PC-9 (cell line): ENCODE measurements around the gene EPS8L2. TPM values are rescaled to one million over a fixed set of nuclear protein-coding genes. Genes with fewer than 3 reads are reported as not detected.

ENCODE experiments used
- BruUV-seq: library from RNA; stranded (reverse); fragments of 400-500 nt; replicated peaks from 2 replicates; lab custom pipeline; 2021; lab: Mats Ljungman, UMichigan
- CTCF ChIA-PET: fragments of 300-600 bp; sonication (Branson Sonifier 250); formaldehyde crosslinking; loops from one replicate; lab custom pipeline; 2022; ENCODE audit warnings: antibody characterized with exemption; lab: Charles Lee
- POLR2A ChIA-PET: fragments of 300-600 bp; sonication (Branson Sonifier 250); formaldehyde crosslinking; loops from one replicate; lab custom pipeline; 2022; ENCODE audit warnings: antibody characterized with exemption; ENCODE audit not compliant: unreplicated experiment; lab: Charles Lee
- DNase-seq, 2 experiments: peaks; one replicate each; pipeline versions ENCODE4 v3.0.0 to v3.0.0-alpha.2; 2015 to 2022; ENCODE audit warnings: mixed read lengths in 1 of 2
- H2AFZ ChIP-seq: fragments of 200-600 bp; sonication (generic); 2 replicates; pipeline ENCODE4 v1.8.1; 2017; ENCODE audit warnings: antibody characterized with exemption
- H3F3A ChIP-seq: fragments of 200-600 bp; sonication (generic); 2 replicates; pipeline ENCODE4 v1.8.1; 2017; ENCODE audit warnings: antibody characterized with exemption, mild to moderate bottlenecking, low read depth; ENCODE audit not compliant: insufficient read depth
- H3K27ac ChIP-seq: fragments of 200-600 bp; sonication (generic); 2 replicates; pipeline ENCODE4 v1.6.1; 2016; ENCODE audit warnings: mixed run types
- H3K27me3 ChIP-seq: fragments of 200-600 bp; sonication (generic); 2 replicates; pipeline ENCODE4 v1.6.1; 2016; ENCODE audit warnings: low read depth, mixed run types; ENCODE audit not compliant: insufficient read depth
- H3K36me3 ChIP-seq: fragments of 200-600 bp; sonication (generic); 2 replicates; pipeline ENCODE4 v1.6.1; 2016; ENCODE audit warnings: low read depth, mixed run types
- H3K4me1 ChIP-seq: fragments of 200-600 bp; sonication (generic); replicated peaks from 2 replicates; pipeline ENCODE4 v1.6.1; 2016; ENCODE audit warnings: mixed run types; ENCODE audit not compliant: insufficient read depth
- H3K4me2 ChIP-seq: fragments of 200-600 bp; sonication (generic); 2 replicates; pipeline ENCODE4 v1.6.1; 2017; ENCODE audit warnings: mixed run types
- H3K4me3 ChIP-seq: fragments of 200-600 bp; sonication (generic); 2 replicates; pipeline ENCODE4 v1.6.1; 2016; ENCODE audit warnings: mixed run types
- H3K79me2 ChIP-seq: fragments of 200-600 bp; sonication (generic); 2 replicates; pipeline ENCODE4 v1.6.1; 2017; ENCODE audit warnings: low read depth, mixed run types
- H3K9me2 ChIP-seq: fragments of 200-600 bp; sonication (generic); 2 replicates; pipeline ENCODE4 v1.8.1; 2017; ENCODE audit warnings: mild to moderate bottlenecking; ENCODE audit not compliant: insufficient read depth
- H3K9me3 ChIP-seq: fragments of 200-600 bp; sonication (generic); 2 replicates; pipeline ENCODE4 v1.8.1; 2016; ENCODE audit warnings: low read depth; ENCODE audit not compliant: insufficient read depth
- H4K20me1 ChIP-seq: fragments of 200-600 bp; sonication (generic); 2 replicates; pipeline ENCODE4 v1.8.1; 2017; ENCODE audit not compliant: insufficient read depth
- EZH2 ChIP-seq: fragments of 200-600 bp; sonication (generic); IDR thresholded peaks from 2 replicates; pipeline ENCODE4 v1.8.0; 2017; ENCODE audit warnings: antibody characterized with exemption, low read depth
- intact Hi-C: fragments of 100-400 bp; cut with micrococcal nuclease; formaldehyde crosslinking; loops from one replicate; pipeline ENCODE4 v1.10.0; 2022; ENCODE audit not compliant: unreplicated experiment
- total RNA-seq: library from RNA; stranded (reverse); gene quantifications from 2 replicates; pipeline ENCODE4 v1.2.3, GENCODE V29; 2021
- TF ChIP-seq, protein P1 (sequence below): fragments of 200-600 bp; sonication (generic); conservative IDR thresholded peaks from 2 replicates; pipeline ENCODE4 v1.6.1; 2017; ENCODE audit warnings: mixed run types, antibody characterized with exemption, mild to moderate bottlenecking, moderate library complexity

The EPS8L2 gene
- total RNA-seq, 1 experiment from 2014 or later: 229 TPM

DNA sequence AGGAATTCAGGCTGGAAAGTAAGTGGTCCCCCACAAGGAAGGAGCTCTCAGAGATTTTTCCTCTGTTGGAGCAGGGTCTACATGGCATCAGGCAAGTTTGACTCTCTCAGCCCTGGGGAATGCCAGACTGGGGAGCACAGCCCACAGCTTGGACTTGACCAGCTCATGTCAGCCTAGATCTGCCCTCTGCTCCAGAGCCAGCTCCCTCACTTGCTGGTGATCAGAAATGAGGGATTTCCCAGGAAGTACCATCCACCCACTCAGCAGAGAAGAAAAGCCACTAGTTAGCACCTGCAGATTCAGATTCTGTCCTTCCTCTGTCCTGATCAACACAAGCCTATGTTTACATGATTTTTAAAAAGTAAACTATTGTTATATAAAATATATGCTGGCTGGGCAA, 54.2 kb downstream of the EPS8L2 start:
- peaks cover 40% of the 10 kb centered on the region for H4K20me1 ChIP-seq
- POLR2A ChIA-PET: no interaction called here
- peak overlapping the region; percentile 90; the same call in 1 of the 2 replicates for H3K27ac ChIP-seq

DNA sequence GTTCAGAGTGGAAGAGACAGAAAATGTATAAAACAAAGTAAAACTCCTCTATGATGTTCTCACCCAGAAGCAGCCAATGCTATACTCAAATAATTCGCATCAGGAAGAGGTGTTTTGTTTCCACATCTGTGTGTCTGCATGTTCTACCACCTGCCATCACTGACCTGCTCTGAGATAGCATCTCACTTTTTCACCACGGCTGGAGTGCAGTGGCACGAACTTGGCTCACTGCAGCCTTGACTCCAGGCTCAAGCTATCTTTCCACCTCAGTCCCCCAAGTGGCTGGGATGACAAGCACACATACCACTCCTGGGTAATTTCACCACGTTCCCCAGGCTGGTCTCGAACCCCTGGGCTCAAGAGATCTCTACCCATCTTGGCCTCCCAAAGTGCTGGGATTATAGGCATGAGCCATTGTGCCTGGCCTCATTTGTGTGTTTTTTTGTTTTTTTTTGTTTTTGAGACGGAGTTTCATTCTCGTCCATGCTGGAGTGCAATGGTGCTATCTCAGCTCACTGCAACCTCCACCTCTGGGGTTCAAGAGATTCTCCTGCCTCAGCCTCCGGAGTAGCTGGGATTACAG, 55.6 kb downstream of the EPS8L2 start:
- H3K27me3 ChIP-seq: no peaks in the 10 kb centered on the region
- peak overlapping the region; percentile 90 for H3K27ac ChIP-seq
- H3K4me1 ChIP-seq: peaks cover 30% of the 10 kb centered on the region
- no peak for DNase-seq
- TF ChIP-seq, protein P1, sequence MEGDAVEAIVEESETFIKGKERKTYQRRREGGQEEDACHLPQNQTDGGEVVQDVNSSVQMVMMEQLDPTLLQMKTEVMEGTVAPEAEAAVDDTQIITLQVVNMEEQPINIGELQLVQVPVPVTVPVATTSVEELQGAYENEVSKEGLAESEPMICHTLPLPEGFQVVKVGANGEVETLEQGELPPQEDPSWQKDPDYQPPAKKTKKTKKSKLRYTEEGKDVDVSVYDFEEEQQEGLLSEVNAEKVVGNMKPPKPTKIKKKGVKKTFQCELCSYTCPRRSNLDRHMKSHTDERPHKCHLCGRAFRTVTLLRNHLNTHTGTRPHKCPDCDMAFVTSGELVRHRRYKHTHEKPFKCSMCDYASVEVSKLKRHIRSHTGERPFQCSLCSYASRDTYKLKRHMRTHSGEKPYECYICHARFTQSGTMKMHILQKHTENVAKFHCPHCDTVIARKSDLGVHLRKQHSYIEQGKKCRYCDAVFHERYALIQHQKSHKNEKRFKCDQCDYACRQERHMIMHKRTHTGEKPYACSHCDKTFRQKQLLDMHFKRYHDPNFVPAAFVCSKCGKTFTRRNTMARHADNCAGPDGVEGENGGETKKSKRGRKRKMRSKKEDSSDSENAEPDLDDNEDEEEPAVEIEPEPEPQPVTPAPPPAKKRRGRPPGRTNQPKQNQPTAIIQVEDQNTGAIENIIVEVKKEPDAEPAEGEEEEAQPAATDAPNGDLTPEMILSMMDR: no peak
- no peak for TF ChIP-seq EZH2
- peaks cover 19% of the 10 kb centered on the region; the same call in 1 of the 2 replicates for H3K36me3 ChIP-seq
- H4K20me1 ChIP-seq: peaks cover 31% of the 10 kb centered on the region
- ChIA-PET POLR2A (no interaction called here), CTCF (no interaction called here)
- no peak overlapping the region for H2AFZ ChIP-seq
- no peaks in the 10 kb centered on the region for H3K9me3 ChIP-seq
- H3K79me2 ChIP-seq: peaks cover 17% of the 10 kb centered on the region
- no TSS peak for BruUV-seq
- no peaks in the 10 kb centered on the region for H3K9me2 ChIP-seq
- peaks cover 90% of the 10 kb centered on the region for H3F3A ChIP-seq
- intact Hi-C loops: loop anchor here (1.0 to 5.0 kb wide), 3 partner anchors 33 to 99 kb away; no protein-coding TSS in a partner anchor
- H3K4me2 ChIP-seq: peak overlapping the region; percentile 69; the same call in 1 of the 2 replicates
- no peak overlapping the region for H3K4me3 ChIP-seq

More for the DNA sequence above, 54.2 kb downstream of the EPS8L2 start:
- intact Hi-C loops: loop anchor here (5.0 kb wide), 1 partner anchor 98 kb away; no protein-coding TSS in a partner anchor
- Histone ChIP-seq H3F3A (peaks cover 77% of the 10 kb centered on the region), H3K9me2 (no peaks in the 10 kb centered on the region), H2AFZ (no peak overlapping the region), H3K27me3 (no peaks in the 10 kb centered on the region), H3K79me2 (peaks cover 31% of the 10 kb centered on the region), H3K4me2 (no peak overlapping the region), H3K36me3 (peaks cover 19% of the 10 kb centered on the region; the same call in 1 of the 2 replicates), H3K4me3 (no peak overlapping the region), H3K4me1 (peaks cover 30% of the 10 kb centered on the region), H3K9me3 (no peaks in the 10 kb centered on the region)
- no peak for DNase-seq
- no TSS peak for BruUV-seq
- CTCF ChIA-PET: no interaction called here
- no peak for TF ChIP-seq EZH2
- TF ChIP-seq, protein P1: no peak

- Histone ChIP-seq H3K4me2 (peak overlapping the region; percentile 69), H3K9me2 (no peaks in the 10 kb centered on the region), H3K27me3 (no peaks in the 10 kb centered on the region), H3K27ac (peak overlapping the region; percentile 90), H3K4me1 (peaks cover 30% of the 10 kb centered on the region), H3K79me2 (peaks cover 8% of the 10 kb centered on the region), H4K20me1 (peaks cover 21% of the 10 kb centered on the region), H3K4me3 (peak overlapping the region; percentile 28; the same call in 1 of the 2 replicates), H3K9me3 (no peaks in the 10 kb centered on the region), H3K36me3 (peaks cover 13% of the 10 kb centered on the region; the same call in 1 of the 2 replicates), H2AFZ (no peak overlapping the region), H3F3A (peaks cover 88% of the 10 kb centered on the region)
- peak; percentile 83 to 93 for DNase-seq
- ChIA-PET CTCF (interaction anchor here (1.3 kb wide), 1 partner anchor 35 kb away, joined by 7 read pairs; no protein-coding TSS in a partner anchor), POLR2A (interaction anchor here (0.6 to 1.0 kb wide), 2 partner anchors 36 to 55 kb away, joined by 4 to 7 read pairs; no protein-coding TSS in a partner anchor)
- no peak for TF ChIP-seq EZH2
- TF ChIP-seq, protein P1: peak; percentile 50; the same call in 1 of the 2 replicates
- BruUV-seq: TSS peak; percentile 51
- intact Hi-C loops: loop anchor here (1.0 to 5.0 kb wide), 3 partner anchors 34 to 100 kb away; no protein-coding TSS in a partner anchor
Observed at GRCh38 chr11:762421-763072, 56.5 kb downstream of the EPS8L2 start.
